ENCODE data around the gene CHST8.
A peak's percentile ranks its signal among the peaks of the same experiment; 100 is the strongest.

The CHST8 gene

DNA sequence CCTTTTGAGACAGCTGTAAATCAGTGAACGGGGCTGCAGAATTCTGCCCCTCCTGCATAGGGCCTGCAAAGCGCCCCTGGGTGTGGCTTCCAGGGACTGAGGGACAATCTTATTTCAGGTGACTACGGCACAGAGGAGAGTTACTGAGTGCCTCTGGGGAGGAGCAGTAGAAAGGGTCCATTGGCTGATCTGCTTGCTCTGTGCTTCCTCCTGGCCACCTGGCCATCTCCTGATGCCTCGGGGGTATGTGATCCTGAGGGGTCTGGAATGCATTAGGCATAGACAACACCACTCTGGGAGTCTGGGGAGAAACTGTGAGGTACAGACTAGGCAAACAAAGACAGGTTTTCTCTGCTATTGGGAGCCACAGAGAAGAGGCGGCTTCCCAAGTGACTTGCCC is 177.7 kb downstream of the CHST8 start:
- no peak for DNase-seq

DNA sequence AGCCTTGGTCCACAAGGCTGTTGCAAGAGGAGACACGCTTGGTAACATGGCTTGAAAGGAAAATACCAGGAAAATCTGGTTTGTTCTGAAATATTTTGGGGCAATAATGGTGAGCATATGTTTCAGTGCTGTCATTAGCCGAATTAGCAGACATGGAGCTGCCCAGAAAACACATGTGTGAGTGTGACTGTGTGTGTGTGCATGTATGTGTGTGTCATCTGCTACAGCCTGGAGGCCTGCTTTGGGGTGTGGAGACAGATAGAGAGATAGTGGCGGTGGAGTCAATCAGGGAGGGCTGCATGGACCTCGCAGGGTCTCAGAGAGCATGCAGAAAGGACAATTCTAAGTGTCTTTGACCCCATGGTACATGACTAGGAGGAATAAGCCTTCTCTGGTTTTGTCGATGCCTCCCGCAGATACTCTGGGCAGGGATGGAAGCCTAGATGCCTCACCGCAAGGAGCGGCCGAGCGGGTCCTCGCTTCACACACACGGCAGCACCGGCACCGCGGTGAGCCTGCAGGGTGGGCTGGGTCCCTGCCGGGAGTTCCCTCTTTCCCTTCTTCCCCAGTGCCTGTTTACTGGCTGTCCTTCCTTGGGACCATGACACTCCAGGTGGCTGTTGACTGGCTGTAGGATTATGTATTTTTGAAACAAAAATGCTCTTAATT is 178.4 kb downstream of the CHST8 start:
- DNase-seq: no peak

DNA sequence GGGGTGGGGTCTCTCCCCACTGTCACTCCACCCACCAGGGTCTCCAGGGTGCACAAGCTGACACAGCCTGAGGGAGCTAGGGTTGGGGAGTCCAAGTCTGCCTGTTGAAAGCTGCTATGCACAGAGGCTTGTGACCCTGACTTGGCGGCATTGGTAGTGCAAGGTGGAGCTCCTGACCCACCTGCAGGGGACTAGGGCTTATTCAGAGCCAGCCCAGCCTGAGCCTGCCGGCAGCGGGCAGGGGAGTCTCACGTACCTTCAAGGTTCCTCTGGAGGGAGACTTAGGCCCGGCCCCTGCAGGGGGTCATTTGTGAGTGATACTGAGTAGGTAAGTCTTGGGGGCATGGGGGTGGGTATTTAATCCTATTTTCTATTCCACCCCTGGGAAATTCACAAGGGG is 179.7 kb downstream of the CHST8 start:
- no peak for DNase-seq

DNA sequence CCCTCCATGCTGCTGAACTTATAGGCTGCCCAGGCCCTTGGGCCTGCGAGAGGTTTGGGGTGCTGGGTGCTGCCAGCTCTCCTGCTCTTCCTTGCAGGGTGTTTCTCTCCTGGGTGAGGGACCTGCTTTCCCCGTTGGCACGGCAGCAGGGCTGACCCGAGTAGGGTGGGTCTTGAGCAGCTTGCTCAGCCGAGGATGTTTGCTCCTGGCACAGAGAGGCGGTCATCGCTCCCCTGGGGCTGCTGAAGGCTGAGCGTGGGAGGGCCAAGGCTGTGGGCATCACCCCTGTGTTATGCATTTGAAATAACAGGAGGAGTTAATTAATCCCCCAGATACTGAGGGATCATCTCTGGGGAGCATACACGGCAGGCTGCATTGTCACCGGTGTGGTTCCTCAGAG is 180.2 kb downstream of the CHST8 start:
- DNase-seq: no peak

DNA sequence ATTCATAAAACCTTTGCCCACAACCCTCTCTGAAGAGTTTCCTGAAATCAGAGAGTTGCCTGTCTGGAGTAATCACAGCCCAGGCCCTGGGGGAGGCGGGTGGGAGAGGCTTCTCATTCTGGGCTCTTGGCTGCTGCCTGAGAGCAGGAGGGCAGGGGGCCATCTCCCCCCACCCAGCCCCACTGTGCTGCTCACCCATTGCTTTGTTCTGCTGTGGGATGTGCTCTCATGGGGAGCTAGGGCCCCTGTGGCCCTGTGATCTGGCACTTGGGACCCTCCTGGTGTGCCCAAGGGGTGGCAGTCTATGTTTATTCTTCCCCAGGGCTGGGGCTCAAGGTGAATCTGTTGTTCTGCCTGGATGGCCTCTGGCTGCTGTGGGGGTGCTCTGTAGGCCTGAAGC is 181.0 kb downstream of the CHST8 start:
- no peak for DNase-seq

DNA sequence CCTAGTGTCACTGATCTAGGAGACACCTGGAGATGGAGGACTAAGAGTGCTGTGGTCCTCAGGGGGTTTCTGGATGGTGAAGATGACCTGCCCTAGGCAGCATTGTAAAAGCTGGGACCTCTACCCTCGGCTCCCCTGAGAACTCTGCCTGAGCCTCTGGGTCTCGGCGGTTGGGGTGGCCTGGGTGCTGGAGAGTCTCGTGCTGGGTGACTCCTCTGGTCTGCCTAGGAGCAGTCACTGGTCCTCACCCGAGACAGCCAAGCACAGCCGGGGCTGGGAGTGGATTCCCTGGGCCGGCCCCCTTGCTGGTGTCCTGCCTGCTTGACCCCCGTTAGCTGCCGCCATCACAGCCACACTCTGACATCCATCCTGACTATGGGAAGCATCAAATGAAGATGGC is 181.6 kb downstream of the CHST8 start:
- DNase-seq: no peak

DNA sequence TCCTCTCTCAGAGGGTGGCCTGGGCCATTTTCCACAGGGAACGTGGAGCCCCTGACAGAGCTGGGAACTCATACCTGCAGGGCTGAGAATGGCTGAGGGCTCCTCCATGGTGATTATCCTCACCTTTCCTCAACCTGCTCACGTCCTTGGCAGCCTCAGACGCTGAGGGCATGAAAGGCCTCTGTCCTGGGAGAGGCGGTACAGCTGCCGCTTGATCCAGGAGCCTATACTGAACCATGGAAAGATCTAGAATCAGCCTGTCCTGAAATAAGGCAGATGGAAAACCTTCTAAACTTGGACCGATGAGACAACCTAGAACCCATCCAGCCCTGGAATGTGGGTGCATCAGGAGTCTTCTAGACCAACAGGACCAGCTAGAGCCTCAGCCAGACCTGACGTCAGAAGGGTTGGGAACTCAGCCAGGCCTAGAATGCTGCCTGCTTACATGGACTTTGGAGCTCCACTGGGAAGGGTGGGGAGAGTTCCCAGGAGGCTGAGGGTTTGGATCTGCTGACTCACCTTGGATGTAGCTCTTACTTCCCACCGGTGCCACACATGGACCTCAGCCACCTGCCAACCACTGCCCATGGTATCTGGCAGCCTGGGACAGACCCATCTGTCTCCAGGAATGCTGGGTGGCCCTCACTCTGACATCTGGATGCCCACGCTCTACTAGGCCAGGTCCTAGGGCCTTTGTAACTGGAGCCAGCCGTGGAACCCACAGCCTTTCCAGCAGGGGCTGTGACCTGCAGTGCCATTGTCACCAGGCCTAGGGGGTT is 182.5 kb downstream of the CHST8 start:
- no peak for DNase-seq

DNA sequence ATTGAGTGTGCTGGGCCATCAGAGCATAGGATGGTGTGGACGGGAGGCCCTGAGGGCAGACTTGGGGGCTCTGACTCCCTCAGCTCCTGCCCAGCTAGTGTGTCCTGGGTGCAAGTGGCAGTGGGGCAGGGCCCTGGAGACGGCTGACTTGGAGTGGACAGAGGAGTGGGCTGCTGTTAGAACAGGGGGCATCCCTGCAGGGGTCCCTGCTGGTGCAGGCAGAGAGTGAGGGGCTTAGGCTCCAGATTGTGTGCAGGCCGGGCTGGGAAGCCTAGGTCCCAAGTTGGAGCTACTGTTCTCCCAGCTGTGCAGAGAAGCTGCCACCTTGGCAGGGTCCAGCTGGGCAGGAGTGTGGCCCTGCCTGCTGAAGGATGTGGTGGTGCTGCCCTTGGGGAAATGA is 183.6 kb downstream of the CHST8 start:
- no peak for DNase-seq

DNA sequence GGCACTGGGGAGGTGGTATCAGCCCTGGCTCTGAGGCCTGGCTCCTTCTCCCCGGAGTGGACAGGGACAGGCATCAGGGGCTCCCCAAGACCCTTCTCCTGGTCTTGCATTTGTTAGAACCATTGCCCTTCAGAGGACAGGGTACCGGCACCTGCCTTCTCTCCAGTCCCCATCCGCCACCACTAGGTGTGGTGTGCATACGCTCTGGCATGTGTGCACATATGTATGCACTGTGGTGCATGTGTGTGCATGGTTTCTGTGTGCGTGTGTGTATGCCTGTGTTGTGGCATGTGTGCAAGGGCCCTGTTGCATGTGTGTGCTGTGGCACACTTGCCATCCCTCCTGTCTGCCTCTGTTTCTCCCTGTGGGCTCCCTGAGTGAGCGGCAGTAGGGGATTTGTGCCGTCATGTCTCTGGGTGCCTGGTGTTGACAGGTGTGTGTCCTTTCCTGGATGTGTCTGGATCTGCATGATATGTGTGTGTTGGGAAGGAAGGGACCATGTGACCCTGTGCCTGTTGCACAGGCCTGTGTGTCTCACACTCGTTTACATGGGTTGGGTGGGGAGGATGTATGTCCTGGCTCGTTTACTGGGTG is 184.2 kb downstream of the CHST8 start:
- no peak for DNase-seq

DNA sequence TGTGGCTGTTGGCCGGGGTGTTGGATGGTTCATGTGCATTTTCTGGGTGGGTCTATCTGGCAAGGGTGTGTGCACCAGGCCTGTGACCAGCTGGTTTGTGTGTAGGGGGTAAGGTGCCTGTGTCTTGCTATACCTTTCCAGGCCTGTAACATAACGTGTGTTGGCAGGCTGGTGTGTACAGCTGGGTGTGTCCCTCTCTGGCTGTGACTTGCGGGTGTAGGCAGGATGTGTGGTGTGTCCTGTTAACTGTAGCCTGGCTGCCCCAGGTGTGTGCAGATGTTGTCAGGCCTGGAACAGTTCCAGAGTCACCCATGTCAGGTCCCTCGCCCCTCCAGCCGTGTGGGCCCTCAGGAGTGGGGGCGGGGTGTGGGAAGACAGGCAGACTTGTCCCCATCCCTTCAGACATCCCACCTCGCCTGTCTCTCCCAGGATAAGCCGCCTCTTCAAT is 184.7 kb downstream of the CHST8 start:
- DNase-seq: no peak

DNA sequence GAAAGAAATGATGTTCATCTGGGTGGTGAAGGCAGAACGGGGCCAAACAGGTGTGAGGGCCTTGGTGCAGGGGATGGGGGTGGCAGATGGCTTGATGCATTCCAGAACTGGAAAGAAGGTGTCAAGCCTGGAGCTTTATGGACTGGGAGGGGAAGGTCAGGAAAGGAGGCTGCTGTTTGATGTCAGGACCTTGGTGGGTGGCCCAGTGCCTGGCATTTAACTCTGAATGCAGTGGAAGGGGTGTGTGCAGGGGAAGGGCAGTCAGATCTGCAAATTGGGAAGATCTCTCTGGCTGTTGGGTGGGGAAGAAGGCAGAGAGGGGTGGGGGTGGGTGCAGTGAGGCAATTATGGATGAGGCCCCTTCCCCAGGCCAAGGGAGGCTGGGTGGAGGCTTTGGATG is 186.6 kb downstream of the CHST8 start:
- DNase-seq: no peak

DNA sequence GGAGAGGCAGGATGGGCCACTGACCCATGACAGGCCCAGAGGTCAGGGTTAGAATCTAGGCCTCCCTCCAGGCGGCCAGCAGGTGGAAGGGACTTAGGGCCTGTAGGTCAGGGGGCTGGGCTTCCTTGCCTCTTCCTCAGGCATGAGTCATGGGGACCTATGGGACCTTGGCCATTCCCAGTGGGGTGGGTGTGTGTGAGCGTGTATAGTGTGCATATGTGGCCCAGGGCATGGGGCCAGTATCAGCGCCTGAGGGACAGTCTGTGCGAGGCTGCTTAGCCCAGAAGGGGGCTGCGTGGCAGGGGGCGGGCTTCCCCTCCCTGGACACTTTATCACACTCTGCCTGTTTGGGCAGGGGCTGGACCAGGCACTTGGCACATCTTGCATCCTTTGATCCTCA is 188.2 kb downstream of the CHST8 start:
- no peak for DNase-seq

DNA sequence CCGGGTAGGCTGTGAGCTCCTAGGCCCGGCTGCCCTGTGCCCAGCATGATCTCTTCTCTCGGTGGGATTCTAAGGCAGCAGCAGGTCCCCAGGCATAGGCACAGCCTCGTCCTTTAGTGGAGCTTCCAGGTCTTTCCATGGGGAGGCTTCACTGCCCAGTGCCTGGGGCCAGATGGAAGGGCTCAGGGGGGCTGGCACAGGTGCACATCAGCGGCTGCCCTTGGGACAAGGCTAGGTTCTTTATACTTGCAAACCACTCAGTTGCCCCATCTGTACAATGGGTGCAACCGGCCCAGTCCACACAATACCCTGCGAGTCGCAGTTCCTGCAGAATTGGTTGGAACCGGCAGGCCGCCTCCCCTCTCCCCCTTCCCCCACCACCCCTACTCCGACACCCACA is 189.1 kb downstream of the CHST8 start:
- no peak for DNase-seq

DNA sequence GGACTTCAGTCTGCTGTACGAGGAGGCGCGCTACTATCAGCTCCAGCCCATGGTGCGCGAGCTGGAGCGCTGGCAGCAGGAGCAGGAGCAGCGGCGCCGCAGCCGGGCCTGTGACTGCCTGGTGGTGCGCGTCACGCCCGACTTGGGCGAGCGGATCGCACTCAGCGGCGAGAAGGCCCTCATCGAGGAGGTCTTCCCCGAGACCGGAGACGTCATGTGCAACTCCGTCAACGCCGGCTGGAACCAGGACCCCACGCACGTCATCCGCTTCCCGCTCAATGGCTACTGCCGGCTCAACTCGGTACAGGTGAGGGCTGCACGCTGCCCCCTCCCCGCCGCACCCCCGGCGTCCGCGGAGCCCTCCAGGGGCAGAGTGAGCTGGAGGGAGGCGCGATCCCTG is 189.5 kb downstream of the CHST8 start:
- no peak for DNase-seq

DNA sequence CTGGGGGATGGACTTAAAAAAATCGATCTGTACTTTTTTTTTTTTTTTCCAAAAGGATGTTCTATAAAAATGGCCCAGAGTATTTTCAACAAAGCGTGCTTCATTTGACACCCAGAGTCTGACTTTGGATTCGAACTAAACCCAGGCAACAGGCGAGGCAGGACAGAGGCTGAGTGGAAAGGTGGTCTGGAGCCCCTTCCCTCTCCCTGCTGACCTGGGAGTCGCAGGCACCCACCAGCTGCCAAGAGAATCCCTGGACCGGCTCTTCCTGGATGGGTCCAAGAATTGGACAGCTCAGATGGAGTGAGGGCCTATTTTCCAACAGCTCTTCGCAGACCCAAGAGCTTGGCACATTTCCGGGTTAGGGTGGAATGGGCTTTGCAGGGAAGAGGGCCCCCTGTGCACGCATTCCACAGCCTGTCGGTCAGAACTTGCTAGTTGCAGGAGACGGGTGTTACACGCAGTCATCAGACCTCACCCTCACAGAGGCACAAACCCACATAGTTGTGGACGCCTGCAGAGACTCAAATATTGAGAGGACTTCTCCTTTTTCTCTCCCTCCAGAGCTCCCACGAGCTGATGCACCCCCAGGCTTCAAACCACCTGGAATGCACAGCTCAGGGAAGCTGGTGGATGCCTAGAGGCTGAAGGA is 190.1 kb downstream of the CHST8 start:
- DNase-seq: no peak

DNA sequence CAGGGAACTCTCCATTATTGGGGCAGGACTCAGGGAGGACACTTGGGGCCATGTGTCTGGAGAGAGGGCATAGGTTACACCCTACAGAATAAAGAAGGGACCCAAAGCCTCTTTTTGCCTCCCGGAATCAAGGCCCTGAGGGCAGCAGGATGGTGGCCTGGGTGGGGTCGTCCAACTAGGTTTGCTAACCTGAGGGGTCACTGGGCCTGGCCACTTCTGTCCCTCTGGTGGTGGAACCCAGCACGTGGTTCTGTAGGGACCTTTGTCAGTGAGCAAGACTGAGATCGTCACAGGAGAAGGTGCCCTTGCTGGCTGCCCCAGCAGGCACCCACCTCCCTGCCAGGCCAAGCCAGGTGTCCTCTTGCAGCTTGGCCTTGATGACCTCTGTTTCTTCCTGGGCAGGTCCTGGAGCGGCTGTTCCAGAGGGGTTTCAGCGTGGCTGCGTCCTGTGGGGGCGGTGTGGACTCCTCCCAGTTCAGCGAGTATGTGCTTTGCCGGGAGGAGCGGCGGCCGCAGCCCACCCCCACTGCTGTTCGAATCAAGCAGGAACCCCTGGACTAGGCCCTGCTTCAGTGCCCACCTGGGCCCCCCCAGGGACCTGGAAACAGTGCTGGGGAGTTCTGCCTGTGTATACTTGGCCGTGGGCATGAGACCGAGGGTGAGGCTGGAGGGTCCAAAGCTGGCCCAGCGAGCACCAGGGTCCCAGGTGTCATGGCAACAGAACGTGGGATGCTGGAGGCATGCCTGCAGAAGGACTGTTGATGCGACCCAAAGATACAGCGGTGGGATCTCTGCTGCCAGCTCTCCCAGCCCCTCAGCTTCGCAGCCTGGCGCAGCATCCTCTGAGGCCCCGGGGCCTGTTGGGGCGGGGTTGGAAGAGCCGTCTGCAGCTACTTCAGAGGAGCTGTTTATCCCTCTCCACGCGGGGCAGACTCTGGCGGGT is 190.9 kb downstream of the CHST8 start:
- DNase-seq: no peak

DNA sequence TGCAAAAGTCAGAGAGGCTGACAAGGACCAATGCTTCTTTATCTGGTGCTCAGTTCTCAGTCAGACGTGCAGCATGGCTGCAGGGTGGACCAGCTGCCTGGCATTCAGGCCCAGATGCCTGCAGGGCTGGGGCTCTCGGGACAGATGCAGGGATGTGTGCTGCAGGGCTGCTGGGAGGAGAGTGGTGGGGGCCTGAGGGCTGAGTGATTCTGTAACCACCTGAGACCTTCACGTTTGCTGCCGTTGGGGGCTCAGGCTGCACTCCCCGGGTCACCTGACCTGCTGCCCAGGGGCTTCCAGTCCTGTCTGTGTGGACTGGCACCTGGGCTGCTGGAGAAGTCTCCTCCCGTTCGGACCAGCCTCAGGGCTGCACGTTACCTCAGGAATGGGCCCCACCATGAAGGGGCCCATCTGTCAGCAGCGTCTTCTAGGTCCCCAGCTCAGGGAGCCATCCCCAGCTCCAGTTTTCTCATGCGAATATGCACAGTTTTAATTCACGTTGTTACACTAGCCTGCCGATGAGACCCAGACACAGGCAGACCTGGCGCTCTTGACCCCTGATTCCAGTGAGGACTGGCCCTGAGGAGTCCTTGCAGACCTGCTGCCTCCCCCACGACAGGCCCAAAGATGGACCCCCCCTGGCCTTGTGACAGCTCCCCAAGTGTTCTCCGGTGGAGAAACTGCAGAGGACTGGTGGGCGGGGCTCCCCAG is 191.8 kb downstream of the CHST8 start:
- no peak for DNase-seq

DNA sequence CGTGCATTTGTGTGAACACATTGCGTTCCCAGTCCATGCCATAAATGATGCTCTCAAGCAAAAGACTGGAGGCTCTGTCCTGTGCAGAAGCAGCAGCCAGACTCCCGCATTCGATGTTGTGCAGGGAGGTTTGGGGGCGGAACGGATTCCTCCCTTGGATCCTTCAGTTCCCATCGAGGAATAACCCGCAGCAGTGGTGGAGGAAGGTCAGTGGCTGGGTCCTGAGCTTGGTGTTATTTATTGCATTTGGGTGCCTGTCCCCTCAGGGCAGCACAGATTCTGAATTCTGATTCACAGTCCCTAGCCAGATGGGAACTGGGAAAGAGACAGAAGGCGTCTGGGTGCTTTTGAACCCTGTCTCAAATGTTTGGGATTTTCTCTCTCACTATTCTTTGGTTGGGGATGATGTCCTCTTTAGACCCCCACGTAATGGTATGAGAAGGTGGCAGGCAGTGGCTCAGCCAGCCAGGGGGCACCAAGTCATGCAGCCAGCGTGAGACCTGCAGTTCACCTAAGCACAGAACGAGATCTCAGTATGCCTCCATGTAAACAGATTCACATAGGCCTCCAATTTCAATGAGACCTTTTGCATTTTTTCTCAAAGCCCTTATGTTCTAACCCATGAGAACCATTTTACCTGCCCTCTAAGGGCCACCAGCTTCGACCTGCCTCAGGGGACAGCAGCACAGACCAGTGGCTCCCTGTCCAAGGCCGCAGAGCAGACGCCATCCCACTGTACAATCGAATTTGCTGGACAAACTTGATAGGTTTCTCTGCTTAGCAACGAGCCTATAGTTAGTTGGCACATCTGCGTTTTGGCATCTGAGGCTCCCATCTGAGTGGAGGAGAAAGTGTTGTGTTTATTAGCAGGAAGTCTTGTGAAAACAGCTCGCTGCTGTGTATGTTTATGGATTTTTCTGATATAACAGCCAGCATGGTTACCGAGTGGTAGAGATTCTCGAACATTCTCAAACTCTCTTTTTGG is 192.7 kb downstream of the CHST8 start:
- peak; percentile 11 for DNase-seq

DNA sequence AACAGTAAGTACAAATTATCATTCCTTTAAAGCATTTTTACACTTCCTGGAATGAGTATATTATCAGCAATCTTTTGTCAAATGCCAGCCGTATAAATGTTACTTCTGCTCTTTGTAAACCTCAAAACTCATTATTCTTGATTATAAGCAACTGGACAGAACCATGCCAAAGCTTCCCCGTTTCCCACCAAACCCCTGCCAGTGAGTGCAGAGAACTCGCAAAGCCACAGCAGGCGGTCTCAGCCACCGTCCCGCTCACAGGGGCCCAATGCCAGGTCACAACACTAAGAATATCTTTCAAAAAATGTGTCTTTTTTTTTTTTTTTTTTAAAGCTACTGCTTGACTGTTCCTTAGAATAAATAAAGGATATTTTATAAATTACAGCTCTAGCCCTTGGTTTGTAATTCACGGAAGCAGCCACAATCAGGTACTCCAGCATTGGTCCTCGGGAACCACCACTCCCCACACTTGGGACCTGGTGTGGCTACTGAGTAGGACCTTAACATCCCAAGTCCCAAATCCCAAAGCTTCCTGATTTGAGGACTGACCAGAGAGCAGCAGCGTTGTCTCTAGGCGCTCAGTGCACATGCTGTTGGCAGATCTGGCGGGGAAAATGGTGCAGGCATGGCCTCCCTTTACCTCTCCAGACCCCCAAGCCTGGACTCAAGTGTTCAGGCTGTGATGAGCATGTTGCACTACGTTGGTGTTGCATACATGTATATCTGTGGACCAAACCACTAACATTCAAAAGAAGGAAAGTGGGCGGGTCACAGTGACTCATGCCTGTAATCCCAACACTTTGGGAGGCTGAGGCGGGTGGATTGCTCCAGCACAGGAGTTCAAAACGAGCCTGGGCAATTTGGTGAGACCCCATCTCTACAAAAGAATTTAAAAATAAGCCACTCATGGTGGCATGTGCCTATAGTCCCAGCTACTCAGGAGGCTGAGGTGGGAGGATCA is 193.9 kb downstream of the CHST8 start:
- DNase-seq: no peak

All from NCI-H1694 treated with DMSO at 0.1 percent for 48 hours (cell line).